Measurements from ENCODE around the gene HOXD12. TPM values are rescaled to one million over a fixed set of nuclear protein-coding genes. Genes with fewer than 3 reads are reported as not detected.

Gene HOXD12
- total RNA-seq, 1 donor from 2014 or later = 0.27 TPM

DNA sequence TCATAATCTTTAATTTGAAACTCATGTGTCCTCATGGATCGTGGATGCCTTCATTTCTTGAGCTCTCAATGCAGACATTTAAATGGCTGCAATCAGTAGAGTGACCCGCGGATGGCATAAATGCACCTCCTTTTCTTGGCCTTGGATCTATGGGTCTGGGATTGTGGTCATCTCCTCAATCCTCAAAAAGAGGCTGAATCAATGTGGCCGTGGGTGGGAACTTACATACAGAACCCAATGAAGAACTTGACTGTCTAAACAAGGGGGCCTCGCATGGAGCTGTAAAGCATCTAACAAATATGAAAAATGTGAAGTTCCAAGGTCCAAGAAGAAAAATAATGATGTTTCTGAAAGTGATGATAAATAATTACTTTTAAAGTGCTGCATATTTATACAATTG, 4.2 kb upstream of the HOXD12 start:
- TF ChIP-seq, protein P1, sequence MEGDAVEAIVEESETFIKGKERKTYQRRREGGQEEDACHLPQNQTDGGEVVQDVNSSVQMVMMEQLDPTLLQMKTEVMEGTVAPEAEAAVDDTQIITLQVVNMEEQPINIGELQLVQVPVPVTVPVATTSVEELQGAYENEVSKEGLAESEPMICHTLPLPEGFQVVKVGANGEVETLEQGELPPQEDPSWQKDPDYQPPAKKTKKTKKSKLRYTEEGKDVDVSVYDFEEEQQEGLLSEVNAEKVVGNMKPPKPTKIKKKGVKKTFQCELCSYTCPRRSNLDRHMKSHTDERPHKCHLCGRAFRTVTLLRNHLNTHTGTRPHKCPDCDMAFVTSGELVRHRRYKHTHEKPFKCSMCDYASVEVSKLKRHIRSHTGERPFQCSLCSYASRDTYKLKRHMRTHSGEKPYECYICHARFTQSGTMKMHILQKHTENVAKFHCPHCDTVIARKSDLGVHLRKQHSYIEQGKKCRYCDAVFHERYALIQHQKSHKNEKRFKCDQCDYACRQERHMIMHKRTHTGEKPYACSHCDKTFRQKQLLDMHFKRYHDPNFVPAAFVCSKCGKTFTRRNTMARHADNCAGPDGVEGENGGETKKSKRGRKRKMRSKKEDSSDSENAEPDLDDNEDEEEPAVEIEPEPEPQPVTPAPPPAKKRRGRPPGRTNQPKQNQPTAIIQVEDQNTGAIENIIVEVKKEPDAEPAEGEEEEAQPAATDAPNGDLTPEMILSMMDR (IDR thresholded peaks at IDR 0.05; ENCODE audit: unreplicated experiment) = no peak
- Mint-ChIP-seq H3K36me3 (no peaks in the 10 kb centered on the region), H3K9me3 (no peaks in the 10 kb centered on the region), H3K27ac (no peak overlapping the region), H3K27me3 (ENCODE audit: low read depth) (peaks cover 93% of the 10 kb centered on the region), H3K4me3 (no peak overlapping the region), H3K4me1 (peaks cover 13% of the 10 kb centered on the region)
- DNase-seq (ENCODE audit: low spot score in 2 of 2, unreplicated experiment in 2 of 2) = no peak

DNA sequence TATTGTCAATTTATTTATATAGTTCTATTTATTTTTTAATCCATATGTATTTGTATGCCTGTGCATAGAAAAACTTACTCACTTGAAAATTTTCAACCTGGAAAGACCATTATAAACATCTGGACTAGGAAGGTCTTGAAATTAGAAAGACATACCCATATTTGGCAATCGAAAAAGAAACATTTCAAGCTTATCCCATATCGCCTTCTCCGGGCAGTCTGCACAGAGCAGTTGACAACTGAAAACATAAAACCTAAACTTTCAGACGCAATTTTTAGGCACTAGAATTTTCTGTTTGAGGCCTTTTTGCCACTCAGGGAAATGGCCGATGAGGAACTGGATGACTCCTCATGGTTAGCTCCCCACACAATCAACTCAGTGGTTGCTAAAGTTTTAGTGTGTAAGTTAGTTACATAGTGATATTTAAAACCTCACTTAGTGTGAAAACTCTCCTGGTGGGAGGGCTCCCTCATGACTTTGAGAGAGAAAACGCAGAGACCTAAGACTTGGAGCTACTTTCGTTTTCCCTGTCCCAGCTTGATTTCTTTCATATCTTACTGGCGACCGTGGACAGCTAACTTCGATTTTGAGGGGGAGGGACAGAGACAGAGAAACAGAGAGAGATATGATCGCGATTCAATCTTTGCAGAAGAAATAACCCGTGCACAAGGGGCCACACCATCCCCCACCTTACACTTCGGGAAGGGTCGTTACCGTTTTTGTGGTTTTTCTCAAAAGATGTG, 3.2 kb upstream of the HOXD12 start:
- TF ChIP-seq, protein P1 (IDR thresholded peaks at IDR 0.05; ENCODE audit: unreplicated experiment) = no peak
- Mint-ChIP-seq H3K4me3 (peak overlapping the region; percentile 35), H3K27ac (no peak overlapping the region), H3K36me3 (no peaks in the 10 kb centered on the region), H3K4me1 (peaks cover 13% of the 10 kb centered on the region), H3K9me3 (no peaks in the 10 kb centered on the region), H3K27me3 (ENCODE audit: low read depth) (peaks cover 93% of the 10 kb centered on the region)
- DNase-seq (ENCODE audit: low spot score in 2 of 2, unreplicated experiment in 2 of 2) = no peak

DNA sequence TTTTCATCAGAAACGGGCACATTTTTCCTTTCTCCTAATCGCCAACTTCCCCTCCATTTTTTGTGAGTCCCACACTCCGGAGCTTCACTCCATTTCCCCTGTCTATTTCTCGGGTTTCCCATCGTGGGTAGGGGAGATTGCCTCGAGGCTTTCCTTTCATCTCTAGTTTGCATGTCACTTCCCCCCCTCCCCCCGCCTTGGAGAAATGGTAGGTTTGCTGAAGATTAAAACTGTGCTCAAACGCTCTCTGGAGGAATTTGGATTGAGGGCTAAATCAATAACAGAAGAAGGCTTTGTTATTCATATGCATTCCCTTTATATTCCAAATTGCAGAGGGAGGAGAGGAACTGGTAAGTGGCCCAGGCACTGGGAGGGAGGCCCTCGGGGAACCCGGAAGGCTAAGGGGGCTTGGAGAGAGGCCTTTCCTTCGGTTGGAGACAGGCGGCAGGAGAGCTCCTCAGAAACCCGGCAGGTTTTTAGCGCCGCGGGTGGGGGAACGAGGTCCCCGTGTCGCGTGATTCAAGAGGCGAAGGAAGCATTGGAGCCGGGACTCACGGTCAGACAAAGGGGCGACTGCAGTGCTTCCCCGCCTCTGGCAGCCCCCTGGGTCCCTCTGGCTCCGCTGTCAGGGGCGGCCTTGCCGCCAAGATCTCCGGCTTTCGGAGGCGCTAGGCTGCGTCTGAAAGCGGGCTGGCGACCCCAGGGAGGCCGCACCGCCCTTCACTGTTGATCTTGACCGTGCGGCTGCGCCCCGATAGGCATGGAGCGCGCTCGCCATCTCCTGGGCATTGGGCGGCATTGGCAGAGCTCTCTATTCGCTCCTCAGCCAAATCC, 2.4 kb upstream of the HOXD12 start:
- Mint-ChIP-seq H3K36me3 (no peaks in the 10 kb centered on the region), H3K4me1 (peaks cover 8% of the 10 kb centered on the region)

DNA sequence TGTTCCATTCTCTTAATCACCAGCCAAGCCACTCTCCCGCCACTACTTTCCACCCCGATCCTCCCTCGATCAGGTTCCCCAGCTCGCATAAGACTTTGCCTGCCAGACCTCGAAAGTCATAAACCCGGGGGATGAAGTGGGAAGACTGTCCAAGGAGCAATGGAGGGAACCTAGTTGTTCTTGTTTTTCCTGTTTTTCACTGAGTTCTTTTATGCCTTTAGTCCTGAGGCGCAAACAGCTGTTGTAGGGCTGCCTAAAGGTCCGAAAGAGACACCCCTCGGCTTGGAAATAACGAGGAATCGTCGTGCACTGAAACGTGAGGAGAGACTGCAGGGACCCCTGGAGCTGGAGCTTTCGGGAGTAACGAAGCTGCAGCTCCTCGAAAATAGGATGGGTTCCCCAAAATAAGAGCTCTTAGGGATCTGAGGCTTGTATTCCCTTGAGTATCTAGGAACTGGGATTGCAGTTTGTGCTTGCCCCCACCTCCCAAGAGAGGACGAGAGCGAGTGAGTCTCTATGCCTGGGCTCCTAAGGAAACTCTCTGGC, 1.7 kb upstream of the HOXD12 start:
- H3K27ac Mint-ChIP-seq = no peak overlapping the region
- no peak for DNase-seq (ENCODE audit: low spot score in 2 of 2, unreplicated experiment in 2 of 2)

More for the DNA sequence above, 2.4 kb upstream of the HOXD12 start:
- peaks cover 93% of the 10 kb centered on the region for H3K27me3 Mint-ChIP-seq (ENCODE audit: low read depth)
- TF ChIP-seq, protein P1 (IDR thresholded peaks at IDR 0.05; ENCODE audit: unreplicated experiment) = peak; percentile 54
- peak in 1 of 2 experiments; percentile 75 for DNase-seq (ENCODE audit: low spot score in 2 of 2, unreplicated experiment in 2 of 2)
- no peaks in the 10 kb centered on the region for H3K9me3 Mint-ChIP-seq
- no peak overlapping the region for H3K27ac Mint-ChIP-seq
- peak overlapping the region; percentile 35 for H3K4me3 Mint-ChIP-seq

More for the DNA sequence above, 1.7 kb upstream of the HOXD12 start:
- H3K9me3 Mint-ChIP-seq = no peaks in the 10 kb centered on the region
- TF ChIP-seq, protein P1 (IDR thresholded peaks at IDR 0.05; ENCODE audit: unreplicated experiment) = no peak
- H3K4me1 Mint-ChIP-seq = peaks cover 8% of the 10 kb centered on the region
- H3K36me3 Mint-ChIP-seq = no peaks in the 10 kb centered on the region
- peaks cover 98% of the 10 kb centered on the region for H3K27me3 Mint-ChIP-seq (ENCODE audit: low read depth)
- peak overlapping the region; percentile 28 for H3K4me3 Mint-ChIP-seq
